ENCODE results near the gene FBXL19.

The FBXL19 gene

GRCh38 chr16:30947541-30947858 is 24.1 kb downstream of the FBXL19 start:
- no peak for DNase-seq (ENCODE audit: low spot score)

- DNase-seq (ENCODE audit: low spot score), result peak; percentile 47
Measured at GRCh38 chr16:30947859-30948666, 24.7 kb downstream of the FBXL19 start.

- DNase-seq (ENCODE audit: low spot score), result no peak
Measured at GRCh38 chr16:30948667-30949649, 25.6 kb downstream of the FBXL19 start, which contains the start of gene ORAI3. ORAI3 (plus strand) TSS chr16:30949068; CDS start chr16:30949290, 222 bp downstream.

- no peak for DNase-seq (ENCODE audit: low spot score)
Measured at GRCh38 chr16:30949650-30950515, 26.5 kb downstream of the FBXL19 start.

GRCh38 chr16:30950516-30951065 is 27.2 kb downstream of the FBXL19 start:
- DNase-seq (ENCODE audit: low spot score), result no peak

GRCh38 chr16:30951193-30951592 is 27.8 kb downstream of the FBXL19 start:
- DNase-seq (ENCODE audit: low spot score), result no peak

GRCh38 chr16:30951750-30952149 is 28.4 kb downstream of the FBXL19 start:
- DNase-seq (ENCODE audit: low spot score), result no peak

- DNase-seq (ENCODE audit: low spot score), result no peak
Measured at GRCh38 chr16:30953111-30953510, 29.7 kb downstream of the FBXL19 start.

GRCh38 chr16:30953511-30954124 is 30.2 kb downstream of the FBXL19 start:
- DNase-seq (ENCODE audit: low spot score), result peak; percentile 60

- DNase-seq (ENCODE audit: low spot score), result no peak
Measured at GRCh38 chr16:30954993-30955392, 31.6 kb downstream of the FBXL19 start.

- peak; percentile 84 for DNase-seq (ENCODE audit: low spot score)
Measured at GRCh38 chr16:30956601-30957455, 33.5 kb downstream of the FBXL19 start.

- DNase-seq (ENCODE audit: low spot score), result peak; percentile 91
Measured at GRCh38 chr16:30957456-30958174, 34.2 kb downstream of the FBXL19 start, which contains the start of gene SETD1A. SETD1A (plus strand) TSS chr16:30957754; CDS start chr16:30958732, 978 bp downstream.

GRCh38 chr16:30958175-30959079 is 35.1 kb downstream of the FBXL19 start:
- DNase-seq (ENCODE audit: low spot score), result peak; percentile 78

GRCh38 chr16:30961384-30961783 is 38.0 kb downstream of the FBXL19 start:
- no peak for DNase-seq (ENCODE audit: low spot score)

GRCh38 chr16:30963925-30964511 is 40.6 kb downstream of the FBXL19 start:
- no peak for DNase-seq (ENCODE audit: low spot score)

GRCh38 chr16:30964574-30965226 is 41.3 kb downstream of the FBXL19 start:
- no peak for DNase-seq (ENCODE audit: low spot score)

GRCh38 chr16:30965436-30965835 is 42.1 kb downstream of the FBXL19 start:
- no peak for DNase-seq (ENCODE audit: low spot score)

Measured in HuH-7.5 (cell line).